ENCODE data around the gene PPP2R2C. TPM values are rescaled to one million over a fixed set of nuclear protein-coding genes. Genes with fewer than 3 reads are reported as not detected.

Gene PPP2R2C
- total and polyA plus RNA-seq, 9 of the 15 experiments (the other 6 are each of a cell fraction or from before 2014, with no cell fraction given): 0.04 to 0.06 TPM; not detected in 7

- 0% methylated on average over 13 of the region's 13 CpGs for WGBS (ENCODE audit: insufficient coverage, low coverage, missing lambda C conversion rate)
- POLR2A ChIA-PET: interaction anchor here (0.6 to 0.7 kb wide), 3 partner anchors 52 to 1514 kb away, joined by 3 read pairs; no protein-coding TSS in a partner anchor
- no peak overlapping the region for H3K4me2 ChIP-seq (ENCODE audit: insufficient read depth, low read length)
- H3K4me3 ChIP-seq: no peak overlapping the region
- CTCF ChIA-PET (ENCODE audit: low intra/inter-chr PET ratio): no interaction called here
- no peak for DNase-seq (ENCODE audit: extremely low read depth in 1 of 4, low spot score in 3 of 4)
- in situ Hi-C loops (cut with MboI) (no loop called here), intact Hi-C loops (cut with micrococcal nuclease) (no loop called here)
- H2AFZ ChIP-seq (ENCODE audit: low read depth, low read length): no peak overlapping the region
- no TSS peak for BruUV-seq (replicated peaks)
- no peaks in the 10 kb centered on the region for H3K9me1 ChIP-seq (ENCODE audit: control insufficient read depth, insufficient read depth, low read length)
- H4K20me1 ChIP-seq (replicated peaks; ENCODE audit: control insufficient read depth, insufficient read depth, low read length): no peaks in the 10 kb centered on the region; the same call in 1 of the 2 replicates
- no peaks in the 10 kb centered on the region for H3K36me3 ChIP-seq (ENCODE audit: control insufficient read depth, insufficient read depth, low read length)
- H3K4me1 ChIP-seq (replicated peaks in 1 of 2; ENCODE audit: control insufficient read depth in 2 of 2, insufficient read depth in 2 of 2, low read length in 2 of 2): no peaks in the 10 kb centered on the region
- H3K27ac ChIP-seq (ENCODE audit: extremely low read depth, low read depth, low read length): no peak overlapping the region
- no peak for ATAC-seq
- no peaks in the 10 kb centered on the region for H3K9me3 ChIP-seq (replicated peaks; ENCODE audit: control insufficient read depth, insufficient read depth, low read depth, low read length)
- no peak for FAIRE-seq
- TF ChIP-seq TCF3 (CRISPR knock-in tag; IDR thresholded peaks at IDR 0.05) (no peak), RCOR1 (IDR thresholded peaks at IDR 0.05; ENCODE audit: borderline replicate concordance in 1 of 2, low read depth in 2 of 2, low read length in 2 of 2) (no peak), CBFB (CRISPR knock-in tag; IDR thresholded peaks at IDR 0.05) (no peak), FIP1L1 (IDR thresholded peaks at IDR 0.05; ENCODE audit: low read depth, low read length, poor library complexity, severe bottlenecking) (no peak), RFX5 (IDR thresholded peaks at IDR 0.05; ENCODE audit: low read depth, low read length) (no peak), ETV5 (CRISPR knock-in tag; IDR thresholded peaks at IDR 0.05; ENCODE audit: low read depth) (no peak), PTRF (tag; IDR thresholded peaks at IDR 0.05) (no peak), ZNF134 (CRISPR knock-in tag; conservative IDR thresholded peaks at IDR 0.05) (no peak), MXD1 (CRISPR knock-in tag; IDR thresholded peaks at IDR 0.05; ENCODE audit: borderline replicate concordance, poor library complexity, severe bottlenecking) (no peak), ZNF717 (CRISPR knock-in tag; IDR thresholded peaks at IDR 0.05) (no peak)
- peaks cover 0 to 51% of the 10 kb centered on the region in 2 experiments; a peak in 2 of 5 replicates for H3K27me3 ChIP-seq (ENCODE audit: control insufficient read depth in 2 of 2, insufficient read depth in 2 of 2, low read length in 2 of 2)
- H3K79me2 ChIP-seq (ENCODE audit: control insufficient read depth, insufficient read depth, low read length): no peaks in the 10 kb centered on the region
- H3K9ac ChIP-seq (ENCODE audit: insufficient read depth in 1 of 2, low read depth in 2 of 2, low read length in 2 of 2): no peak overlapping the region
Measured at GRCh38 chr4:6426571-6427438, 45.6 kb downstream of the PPP2R2C start.
